ENCODE measurements around the gene RTN4.

GRCh38 chr2:54954158-54954557, 96.1 kb downstream of the RTN4 start:
- no peak for TF ChIP-seq TAF1 (IDR thresholded peaks at IDR 0.05; ENCODE audit: low read depth, low read length)
- TF ChIP-seq POLR2A (IDR thresholded peaks at IDR 0.05; ENCODE audit: low read depth, low read length) = no peak
- TF ChIP-seq POLR2AphosphoS5 (IDR thresholded peaks at IDR 0.05; ENCODE audit: low read depth, low read length) = no peak
- TF ChIP-seq POU2F2 (IDR thresholded peaks at IDR 0.05; ENCODE audit: low read depth, low read length) = no peak
- TF ChIP-seq SPI1 (IDR thresholded peaks at IDR 0.05; ENCODE audit: low read depth, low read length) = no peak
- no peak for TF ChIP-seq PAX5 (IDR thresholded peaks at IDR 0.05; ENCODE audit: insufficient read depth, low read length, severe bottlenecking)

All from GM12891 (cell line).